GM20000 (cell line): ENCODE results near the gene FAM200A.
A peak's percentile ranks its signal among the peaks of the same experiment; 100 is the strongest.
"Not testable (repeated sequence)": the region's sequence is repeated elsewhere in the genome, so short reads cannot be mapped to it uniquely, and the experiment has no call there.

Experiments
- DNase-seq: peaks from one replicate; pipeline ENCODE4 v3.0.0; 2012; ENCODE audit warnings: low spot score
- CTCF ChIP-seq: IDR thresholded peaks from 2 replicates; pipeline ENCODE4 v1.5.1; 2012; ENCODE audit warnings: mild to moderate bottlenecking, control low read depth; ENCODE audit errors: extremely low read depth, missing control alignments

FAM200A gene

DNA sequence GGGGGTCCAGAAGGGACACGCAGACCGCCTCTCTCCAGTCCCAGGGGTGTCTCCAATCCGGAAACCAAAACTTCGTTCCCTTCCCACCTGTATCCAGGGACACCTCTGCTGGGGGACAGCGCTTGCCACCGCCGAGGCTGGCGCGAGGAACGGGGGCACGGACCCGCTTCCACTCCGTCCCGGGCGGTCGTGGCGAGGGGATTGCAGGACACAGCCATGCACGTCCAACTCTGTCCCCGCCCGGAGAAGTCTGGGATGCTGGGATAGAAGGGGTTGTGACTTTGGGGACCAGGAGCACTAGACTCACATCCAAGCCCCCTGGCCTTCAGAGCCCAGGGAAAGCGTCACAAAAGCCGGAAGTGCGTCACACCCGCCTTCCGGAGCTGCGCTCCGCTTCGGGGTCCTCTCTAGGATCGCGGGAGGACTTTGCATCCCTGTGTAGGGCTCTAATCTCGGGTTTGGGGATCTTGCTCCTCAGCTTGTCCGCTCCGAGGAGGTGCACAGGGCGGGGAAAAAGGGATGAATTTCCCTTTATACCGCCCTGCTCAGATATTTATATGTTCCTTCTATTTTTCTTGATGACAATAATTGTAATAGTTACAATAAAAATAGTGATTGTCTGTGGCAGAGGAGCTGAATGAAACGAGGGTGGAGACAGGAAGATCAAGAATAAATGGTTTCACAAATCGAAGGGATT lies at the start of gene FAM200A:
TSS of gene FAM200A (minus strand) at position 348 of the 697 bp plus-strand sequence. CDS start 3,707 bp downstream, outside the sequence.
- peak; percentile 94 for DNase-seq
- no peak for TF ChIP-seq CTCF

DNA sequence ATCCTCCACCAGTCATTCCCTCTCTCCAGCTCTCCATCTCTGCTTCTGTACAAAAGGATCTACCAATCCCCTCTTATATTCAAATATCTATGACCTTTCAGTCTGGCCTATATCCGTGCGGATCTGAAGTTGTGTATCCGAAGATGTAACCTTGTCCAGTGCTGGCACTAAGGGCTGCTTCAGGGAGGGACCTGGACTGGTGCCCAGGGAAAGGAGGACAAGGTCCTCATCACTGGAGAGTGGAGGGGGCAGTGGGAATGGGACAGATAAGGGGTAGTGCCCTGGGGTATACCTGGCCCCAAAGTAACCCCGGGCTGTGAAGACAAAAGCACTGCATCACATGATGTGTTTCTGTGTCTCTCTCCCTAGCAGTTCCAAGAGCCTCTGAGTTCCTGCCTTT lies 47.9 kb upstream of the FAM200A start:
- no peak for DNase-seq
- TF ChIP-seq CTCF = no peak

GRCh38 chr7:99597762-99598501 lies 46.0 kb upstream of the FAM200A start, which contains the start of gene TMEM225B:
TSS of gene TMEM225B (plus strand) at chr7:99598267. CDS start at chr7:99604389, 6,122 bp downstream.
- no peak for DNase-seq
- TF ChIP-seq CTCF = no peak

DNA sequence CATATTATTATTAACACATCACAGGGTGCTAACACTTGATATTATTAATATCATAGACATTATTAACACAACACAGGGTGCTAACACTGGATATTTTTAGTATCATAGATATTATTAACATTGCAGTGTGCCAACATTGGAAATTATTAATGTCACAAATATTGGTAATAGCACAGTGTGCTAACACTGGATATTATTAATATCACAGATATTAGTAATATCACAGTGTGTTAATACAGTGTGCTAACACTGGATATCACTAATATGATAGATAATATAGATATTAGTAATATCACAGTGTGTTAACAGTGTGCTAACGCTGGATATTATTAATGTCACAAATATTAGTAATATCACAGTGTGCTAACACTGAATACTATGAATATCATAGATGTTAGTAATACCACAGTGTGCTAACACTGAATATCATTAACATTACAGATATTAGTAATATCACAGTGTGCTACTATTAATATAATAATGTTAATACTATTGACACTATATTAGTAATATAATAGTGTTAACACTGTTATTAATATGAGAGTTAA lies 44.6 kb upstream of the FAM200A start:
- TF ChIP-seq CTCF = no peak

GRCh38 chr7:99594948-99595745 lies 43.2 kb upstream of the FAM200A start:
- no peak for DNase-seq
- TF ChIP-seq CTCF = no peak

More for the DNA sequence above, 44.6 kb upstream of the FAM200A start:
- DNase-seq = no peak

- TF ChIP-seq CTCF = no peak
Measured at GRCh38 chr7:99588868-99589267, 37.0 kb upstream of the FAM200A start.

DNA sequence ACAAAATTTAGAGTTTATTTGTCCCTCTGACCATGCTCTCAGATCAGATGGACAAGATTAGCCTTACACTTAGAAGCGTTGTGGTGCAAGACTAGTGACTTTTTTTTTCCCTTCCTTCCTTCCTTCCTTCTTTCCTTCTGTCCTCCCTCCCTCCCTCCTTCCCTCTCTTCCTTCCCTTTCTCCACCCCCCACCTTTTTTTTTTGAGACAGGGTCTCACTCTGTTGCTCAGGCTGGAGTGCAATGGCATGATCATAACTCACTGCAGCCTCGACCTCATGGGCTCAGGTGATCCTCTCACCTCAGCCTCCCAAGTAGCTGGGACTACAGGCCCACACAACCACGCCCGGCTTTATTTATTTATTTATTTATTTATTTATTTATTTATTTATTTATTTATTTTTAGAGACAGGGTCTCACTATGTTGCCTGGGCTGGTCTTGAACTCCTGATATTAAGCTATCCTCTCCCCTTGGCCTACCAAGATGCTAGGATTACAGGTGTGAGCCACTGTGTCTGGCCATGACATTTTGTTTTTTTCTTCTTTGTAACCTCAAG lies 28.9 kb upstream of the FAM200A start:
- DNase-seq = not testable (repeated sequence)

More at GRCh38 chr7:99588868-99589267, 37.0 kb upstream of the FAM200A start:
- DNase-seq = no peak
